NCI-H1694 treated with DMSO at 0.1 percent for 48 hours (cell line): ENCODE data around the gene LRRC4B.
A peak's percentile ranks its signal among the peaks of the same experiment; 100 is the strongest.
"Not testable (repeated sequence)": the region's sequence is repeated elsewhere in the genome, so short reads cannot be mapped to it uniquely, and the experiment has no call there.

ENCODE experiments used
- DNase-seq: peaks from one replicate; lab custom pipeline; 2025; lab: John Stamatoyannopoulos, UW

Gene LRRC4B

GRCh38 chr19:50552540-50552939 lies 15.7 kb downstream of the LRRC4B start:
- DNase-seq, result no peak

- DNase-seq, result no peak
These were observed 16.5 kb downstream of the LRRC4B start for GRCh38 chr19:50551715-50552187.

- no peak for DNase-seq
These were observed 17.1 kb downstream of the LRRC4B start for GRCh38 chr19:50551034-50551714.

- DNase-seq, result no peak
These were observed 17.7 kb downstream of the LRRC4B start for GRCh38 chr19:50550594-50550966.

- DNase-seq, result no peak
These were observed 18.2 kb downstream of the LRRC4B start for GRCh38 chr19:50549927-50550593.

GRCh38 chr19:50549059-50549926 lies 18.9 kb downstream of the LRRC4B start:
- DNase-seq, result no peak

GRCh38 chr19:50548191-50549058 lies 19.8 kb downstream of the LRRC4B start:
- no peak for DNase-seq

GRCh38 chr19:50547385-50548190 lies 20.6 kb downstream of the LRRC4B start:
- peak; percentile 23 for DNase-seq

GRCh38 chr19:50546527-50547221 lies 21.6 kb downstream of the LRRC4B start:
- no peak for DNase-seq

- DNase-seq, result peak; percentile 17
These were observed 25.3 kb downstream of the LRRC4B start for GRCh38 chr19:50542943-50543342.

GRCh38 chr19:50537769-50538230 lies 30.4 kb downstream of the LRRC4B start:
- DNase-seq, result peak; percentile 82

GRCh38 chr19:50537306-50537685 lies 30.9 kb downstream of the LRRC4B start:
- DNase-seq, result no peak

GRCh38 chr19:50536662-50537305 lies 31.5 kb downstream of the LRRC4B start:
- no peak for DNase-seq

GRCh38 chr19:50535672-50536187 lies 32.5 kb downstream of the LRRC4B start:
- DNase-seq, result no peak

GRCh38 chr19:50534478-50534877 lies 33.8 kb downstream of the LRRC4B start:
- DNase-seq, result no peak

- DNase-seq, result no peak
These were observed 35.3 kb downstream of the LRRC4B start for GRCh38 chr19:50532952-50533351.

GRCh38 chr19:50531171-50531612 lies 37.0 kb downstream of the LRRC4B start:
- DNase-seq, result no peak

- DNase-seq, result not testable (repeated sequence)
These were observed 40.2 kb downstream of the LRRC4B start for GRCh38 chr19:50528052-50528451.

GRCh38 chr19:50522881-50523280 lies 45.4 kb downstream of the LRRC4B start:
- no peak for DNase-seq
